ENCODE measurements around the gene TEX30. TPM values are rescaled to one million over a fixed set of nuclear protein-coding genes. Genes with fewer than 3 reads are reported as not detected.
"Not testable (repeated sequence)": the region's sequence is repeated elsewhere in the genome, so short reads cannot be mapped to it uniquely, and the experiment has no call there.

The TEX30 gene
- total RNA-seq, 2 experiments from 2014 or later = 4.6 to 6.3 TPM

- CTCF ChIA-PET = no interaction called here
- Mint-ChIP-seq H3K4me3 (no peak overlapping the region), H3K27me3 (peaks cover 1% of the 10 kb centered on the region), H3K9me3 (no peaks in the 10 kb centered on the region), H3K36me3 (ENCODE audit: low read depth) (no peaks in the 10 kb centered on the region), H3K4me1 (ENCODE audit: low read depth) (no peaks in the 10 kb centered on the region), H3K27ac (no peak overlapping the region)
- H3K27me3 ChIP-seq (ENCODE audit: control insufficient read depth in 1 of 2, insufficient read depth in 2 of 2, low read length in 2 of 2) = no peaks in the 10 kb centered on the region
- intact Hi-C loops (cut with DNase I, micrococcal nuclease) = no loop called here
- no peaks in the 10 kb centered on the region for H3K36me3 ChIP-seq (ENCODE audit: insufficient read depth, low read length)
- TF ChIP-seq, protein P1, sequence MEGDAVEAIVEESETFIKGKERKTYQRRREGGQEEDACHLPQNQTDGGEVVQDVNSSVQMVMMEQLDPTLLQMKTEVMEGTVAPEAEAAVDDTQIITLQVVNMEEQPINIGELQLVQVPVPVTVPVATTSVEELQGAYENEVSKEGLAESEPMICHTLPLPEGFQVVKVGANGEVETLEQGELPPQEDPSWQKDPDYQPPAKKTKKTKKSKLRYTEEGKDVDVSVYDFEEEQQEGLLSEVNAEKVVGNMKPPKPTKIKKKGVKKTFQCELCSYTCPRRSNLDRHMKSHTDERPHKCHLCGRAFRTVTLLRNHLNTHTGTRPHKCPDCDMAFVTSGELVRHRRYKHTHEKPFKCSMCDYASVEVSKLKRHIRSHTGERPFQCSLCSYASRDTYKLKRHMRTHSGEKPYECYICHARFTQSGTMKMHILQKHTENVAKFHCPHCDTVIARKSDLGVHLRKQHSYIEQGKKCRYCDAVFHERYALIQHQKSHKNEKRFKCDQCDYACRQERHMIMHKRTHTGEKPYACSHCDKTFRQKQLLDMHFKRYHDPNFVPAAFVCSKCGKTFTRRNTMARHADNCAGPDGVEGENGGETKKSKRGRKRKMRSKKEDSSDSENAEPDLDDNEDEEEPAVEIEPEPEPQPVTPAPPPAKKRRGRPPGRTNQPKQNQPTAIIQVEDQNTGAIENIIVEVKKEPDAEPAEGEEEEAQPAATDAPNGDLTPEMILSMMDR (IDR thresholded peaks at IDR 0.05) = no peak
- no peak overlapping the region for H3K27ac ChIP-seq (ENCODE audit: low read depth in 1 of 2, low read length in 2 of 2)
- H3K9me3 ChIP-seq (ENCODE audit: control insufficient read depth in 1 of 2, insufficient read depth in 1 of 2, low read length in 2 of 2) = no peaks in the 10 kb centered on the region
- ATAC-seq (ENCODE audit: poor library complexity) (no peak), DNase-seq (no peak)
- no peak overlapping the region for H3K4me3 ChIP-seq (ENCODE audit: low read length)
- POLR2A ChIA-PET = interaction anchor here (0.5 to 1.0 kb wide), 2 partner anchors 12 to 15 kb away, joined by 3 read pairs; partner anchors contain the start of gene TEX30
- H3K4me1 ChIP-seq (ENCODE audit: insufficient read depth, low read length) = no peaks in the 10 kb centered on the region
Observed at GRCh38 chr13:102788683-102789082, 15.1 kb upstream of the TEX30 start.

DNA sequence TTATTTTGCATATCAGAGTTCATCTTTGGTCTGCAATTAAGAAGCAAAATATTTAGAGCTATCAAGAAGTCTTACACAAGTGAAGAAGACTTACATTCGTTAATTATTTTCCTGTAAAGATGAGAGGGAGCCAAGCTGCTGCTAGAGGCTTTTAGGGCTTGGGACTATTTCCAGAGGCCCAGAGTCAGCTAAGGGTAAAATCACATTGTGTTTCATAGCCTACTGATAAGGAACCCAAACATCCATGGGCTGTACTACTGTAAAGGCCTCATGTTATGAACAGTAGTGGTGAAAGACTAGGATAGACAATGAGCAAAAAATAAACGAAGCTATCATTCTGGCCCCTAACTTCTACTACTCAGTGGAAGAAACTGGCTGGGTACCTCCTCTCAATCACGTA is 10.9 kb upstream of the TEX30 start:
- Mint-ChIP-seq H3K4me1 (ENCODE audit: low read depth) (peaks cover 7% of the 10 kb centered on the region), H3K27ac (no peak overlapping the region), H3K36me3 (ENCODE audit: low read depth) (no peaks in the 10 kb centered on the region), H3K4me3 (no peak overlapping the region), H3K9me3 (peaks cover 4% of the 10 kb centered on the region), H3K27me3 (no peaks in the 10 kb centered on the region)
- ChIA-PET POLR2A (interaction anchor here (0.7 to 1.0 kb wide), 2 partner anchors 11 to 62 kb away, joined by 3 read pairs; partner anchors contain the start of gene TEX30), CTCF (interaction anchor here (0.7 kb wide), 1 partner anchor 16 kb away, joined by 3 read pairs; no protein-coding TSS in a partner anchor)
- Histone ChIP-seq H3K9me3 (ENCODE audit: control insufficient read depth in 1 of 2, insufficient read depth in 1 of 2, low read length in 2 of 2) (peaks cover 0 to 8% of the 10 kb centered on the region in 2 experiments), H3K36me3 (ENCODE audit: insufficient read depth, low read length) (no peaks in the 10 kb centered on the region), H3K4me3 (ENCODE audit: low read length) (no peak overlapping the region), H3K27ac (ENCODE audit: low read depth in 1 of 2, low read length in 2 of 2) (no peak overlapping the region), H3K4me1 (ENCODE audit: insufficient read depth, low read length) (peaks cover 8% of the 10 kb centered on the region), H3K27me3 (ENCODE audit: control insufficient read depth in 1 of 2, insufficient read depth in 2 of 2, low read length in 2 of 2) (no peaks in the 10 kb centered on the region)
- no peak for ATAC-seq (ENCODE audit: poor library complexity)
- TF ChIP-seq, protein P1 (IDR thresholded peaks at IDR 0.05) = no peak
- no peak for DNase-seq
- intact Hi-C loops (cut with DNase I, micrococcal nuclease) = loop anchor here in 1 of 2 experiments (2.0 kb wide), 1 partner anchor 20 kb away; no protein-coding TSS in a partner anchor

DNA sequence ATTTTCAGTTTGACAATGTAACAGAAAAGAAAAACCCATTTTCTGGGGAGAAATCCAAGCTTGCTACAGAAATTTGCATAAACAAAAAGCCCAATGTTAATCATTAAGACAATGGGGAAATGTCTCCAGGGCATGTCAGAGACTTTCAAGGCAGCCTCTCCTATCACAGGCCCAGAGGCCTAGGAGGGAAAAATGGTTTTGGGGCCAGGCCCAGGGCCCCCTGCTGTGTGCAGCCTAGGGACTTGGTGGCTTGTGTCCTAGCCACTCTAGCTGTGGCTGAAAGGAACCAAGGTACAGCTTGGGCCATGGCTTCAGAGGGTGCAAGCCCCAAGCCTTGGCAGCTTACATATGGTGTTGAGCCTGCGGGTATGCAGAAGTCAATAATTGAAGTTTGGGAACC is 8.0 kb upstream of the TEX30 start:
- H3K9me3 ChIP-seq (ENCODE audit: control insufficient read depth in 1 of 2, insufficient read depth in 1 of 2, low read length in 2 of 2) = peaks cover 0 to 8% of the 10 kb centered on the region in 2 experiments
- H3K27ac ChIP-seq (ENCODE audit: low read depth in 1 of 2, low read length in 2 of 2) = no peak overlapping the region
- no peaks in the 10 kb centered on the region for H3K36me3 ChIP-seq (ENCODE audit: insufficient read depth, low read length)
- no peaks in the 10 kb centered on the region for H3K27me3 Mint-ChIP-seq
- H3K9me3 Mint-ChIP-seq = peaks cover 4% of the 10 kb centered on the region
- H3K4me3 ChIP-seq (ENCODE audit: low read length) = no peak overlapping the region
- H3K27ac Mint-ChIP-seq = no peak overlapping the region
- ATAC-seq (ENCODE audit: poor library complexity) (no peak), DNase-seq (no peak)
- H3K4me3 Mint-ChIP-seq = no peak overlapping the region
- H3K4me1 Mint-ChIP-seq (ENCODE audit: low read depth) = peaks cover 20% of the 10 kb centered on the region
- no peaks in the 10 kb centered on the region for H3K36me3 Mint-ChIP-seq (ENCODE audit: low read depth)
- intact Hi-C loops (cut with DNase I, micrococcal nuclease) = loop anchor here in 1 of 2 experiments (2.0 kb wide), 1 partner anchor 17 kb away; the partner anchor contains the start of genes BIVM and POGLUT2
- peaks cover 15% of the 10 kb centered on the region for H3K4me1 ChIP-seq (ENCODE audit: insufficient read depth, low read length)
- TF ChIP-seq, protein P1 (IDR thresholded peaks at IDR 0.05) = no peak
- H3K27me3 ChIP-seq (ENCODE audit: control insufficient read depth in 1 of 2, insufficient read depth in 2 of 2, low read length in 2 of 2) = no peaks in the 10 kb centered on the region
- ChIA-PET CTCF (no interaction called here), POLR2A (no interaction called here)

DNA sequence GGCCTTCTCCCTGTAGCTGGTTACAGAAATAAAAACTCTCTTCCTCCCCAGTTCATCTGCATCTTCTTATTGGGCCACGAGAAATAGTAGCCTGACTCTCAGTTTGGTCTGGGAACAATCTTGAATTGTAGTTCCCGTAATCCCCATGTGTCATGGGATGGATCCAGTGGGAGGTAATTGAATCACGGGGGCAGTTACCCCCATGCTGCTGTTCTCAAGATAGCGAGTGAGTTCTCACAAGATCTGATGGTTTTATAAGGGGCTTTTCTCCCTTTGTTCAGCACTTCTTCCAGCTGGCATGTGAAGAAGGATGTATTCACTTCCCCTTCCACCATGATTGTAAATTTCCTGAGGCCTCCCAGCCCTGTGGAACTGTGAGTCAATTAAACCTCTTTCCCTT is 7.1 kb upstream of the TEX30 start:
- H3K27ac ChIP-seq (ENCODE audit: low read depth in 1 of 2, low read length in 2 of 2); H3K36me3 ChIP-seq (ENCODE audit: insufficient read depth, low read length); H3K27ac Mint-ChIP-seq; H3K4me3 ChIP-seq (ENCODE audit: low read length); H3K9me3 Mint-ChIP-seq; H3K27me3 Mint-ChIP-seq; H3K4me3 Mint-ChIP-seq; POLR2A ChIA-PET; DNase-seq; H3K36me3 Mint-ChIP-seq (ENCODE audit: low read depth); H3K27me3 ChIP-seq (ENCODE audit: control insufficient read depth in 1 of 2, insufficient read depth in 2 of 2, low read length in 2 of 2); ATAC-seq (ENCODE audit: poor library complexity); H3K9me3 ChIP-seq (ENCODE audit: control insufficient read depth in 1 of 2, insufficient read depth in 1 of 2, low read length in 2 of 2): not testable (repeated sequence)
- CTCF ChIA-PET = interaction anchor here (0.6 kb wide), 1 partner anchor 14 kb away, joined by 3 read pairs; no protein-coding TSS in a partner anchor
- peaks cover 20% of the 10 kb centered on the region for H3K4me1 Mint-ChIP-seq (ENCODE audit: low read depth)
- intact Hi-C loops (cut with DNase I, micrococcal nuclease) = loop anchor here in 1 of 2 experiments (2.0 kb wide), 1 partner anchor 18 kb away; the partner anchor contains the start of genes BIVM and POGLUT2
- H3K4me1 ChIP-seq (ENCODE audit: insufficient read depth, low read length) = peaks cover 15% of the 10 kb centered on the region

All from CD4-positive, alpha-beta T cell (primary cell).